Fibroblast of lung (primary cell): Measurements from ENCODE around the gene CIITA. TPM values are rescaled to one million over a fixed set of nuclear protein-coding genes. Genes with fewer than 3 reads are reported as not detected.

ENCODE experiments used
- DNase-seq, 2 donors: peaks; one replicate each; pipeline versions ENCODE4 v3.0.0 to v3.0.0-alpha.2; 2010; ENCODE audit warnings: low read depth in 2 of 2
- H2AFZ ChIP-seq: 2 replicates; pipeline ENCODE4 v1.5.1; 2012; ENCODE audit warnings: low read length, control low read depth, inconsistent platforms
- H3K27ac ChIP-seq: 2 replicates; pipeline ENCODE4 v1.5.1; 2011; ENCODE audit warnings: low read length, control low read depth; ENCODE audit not compliant: insufficient read depth
- H3K27me3 ChIP-seq: 2 replicates; pipeline ENCODE4 v1.5.1; 2011; ENCODE audit warnings: mild to moderate bottlenecking, low read length; ENCODE audit not compliant: control insufficient read depth, insufficient read depth
- H3K36me3 ChIP-seq: 2 replicates; pipeline ENCODE4 v1.5.1; 2011; ENCODE audit warnings: low read length; ENCODE audit not compliant: control insufficient read depth, insufficient read depth
- H3K4me1 ChIP-seq: 2 replicates; pipeline ENCODE4 v1.5.1; 2011; ENCODE audit warnings: low read length; ENCODE audit not compliant: control insufficient read depth, insufficient read depth; ENCODE audit errors: extremely low read depth
- H3K4me2 ChIP-seq: 2 replicates; pipeline ENCODE4 v1.5.1; 2011; ENCODE audit warnings: low read length, control low read depth; ENCODE audit not compliant: insufficient read depth; ENCODE audit errors: extremely low read depth
- H3K4me3 ChIP-seq, 4 experiments: fragments of 200-600 bp in 1 of 4; sonication (generic) in 1 of 4; replicated peaks in 1 of 4; 2 replicates each; pipeline ENCODE4 v1.5.1; 2011 to 2016; ENCODE audit warnings: low read length in 4 of 4, low read depth in 3 of 4, mild to moderate bottlenecking in 3 of 4, control low read depth in 2 of 4, inconsistent platforms in 1 of 4, mixed read lengths in 1 of 4; ENCODE audit not compliant: insufficient read depth in 1 of 4; ENCODE audit errors: control extremely low read depth in 1 of 4
- H3K79me2 ChIP-seq: 2 replicates; pipeline ENCODE4 v1.5.1; 2012; ENCODE audit warnings: mild to moderate bottlenecking, low read length, inconsistent platforms; ENCODE audit not compliant: control insufficient read depth, insufficient read depth
- H3K9ac ChIP-seq: 2 replicates; pipeline ENCODE4 v1.5.1; 2011; ENCODE audit warnings: mild to moderate bottlenecking, low read length, control low read depth; ENCODE audit not compliant: insufficient read depth
- H3K9me3 ChIP-seq: 2 replicates; pipeline ENCODE4 v1.5.1; 2012; ENCODE audit warnings: low read depth, low read length; ENCODE audit not compliant: control insufficient read depth, insufficient read depth
- H4K20me1 ChIP-seq: 2 replicates; pipeline ENCODE4 v1.5.1; 2011; ENCODE audit warnings: low read length; ENCODE audit not compliant: control insufficient read depth, insufficient read depth; ENCODE audit errors: extremely low read depth
- CTCF ChIP-seq, 2 donors: IDR thresholded peaks in 1 of 2; conservative IDR thresholded peaks in 1 of 2; 1 replicate in 1 of 2; 2 replicates in 1 of 2; pipeline ENCODE4 v1.5.1; 2011 to 2012; ENCODE audit warnings: low read length in 2 of 2, control low read depth in 1 of 2, inconsistent platforms in 1 of 2, low read depth in 1 of 2, mild to moderate bottlenecking in 1 of 2
- EZH2 ChIP-seq: IDR thresholded peaks from 2 replicates; pipeline ENCODE4 v1.5.1; 2012; ENCODE audit warnings: low read length, control low read depth, mild to moderate bottlenecking; ENCODE audit errors: missing control alignments
- polyA plus RNA-seq, 2 donors: library from polyadenylated mRNA; depleted of rRNA in 1 of 2; stranded (reverse) in 1 of 2; unstranded in 1 of 2; fragments of >200 nt; gene quantifications; 2 replicates each; pipeline ENCODE4 v1.2.1, GENCODE V29; 2011 to 2012; ENCODE audit warnings: missing spikeins in 1 of 2
- total RNA-seq: library from RNA; depleted of rRNA; stranded (reverse); fragments of >200 nt; gene quantifications from 2 replicates; pipeline ENCODE4 v1.2.1, GENCODE V29; 2014

Gene CIITA
- total and polyA plus RNA-seq, 2 donors (not counting 1 experiment from before 2014, with no cell fraction given): 0.27 to 0.66 TPM

GRCh38 chr16:10889855-10890254 is 12.9 kb downstream of the CIITA start:
- no peaks in the 10 kb centered on the region for H4K20me1 ChIP-seq

GRCh38 chr16:10892782-10893318 is 15.8 kb downstream of the CIITA start:
- H3K27me3 ChIP-seq: peaks cover 6% of the 10 kb centered on the region
- H3K9me3 ChIP-seq: no peaks in the 10 kb centered on the region
- no peak for DNase-seq
- H3K36me3 ChIP-seq: no peaks in the 10 kb centered on the region
- H3K4me1 ChIP-seq: no peaks in the 10 kb centered on the region
- no peak overlapping the region for H3K9ac ChIP-seq
- H4K20me1 ChIP-seq: no peaks in the 10 kb centered on the region
- no peak overlapping the region for H2AFZ ChIP-seq
- H3K4me3 ChIP-seq: no peak overlapping the region
- no peak overlapping the region for H3K27ac ChIP-seq
- H3K4me2 ChIP-seq: no peak overlapping the region
- TF ChIP-seq EZH2: no peak
- TF ChIP-seq CTCF (conservative IDR thresholded peaks at IDR 0.05 in 1 of 2, IDR thresholded peaks at IDR 0.05 in 1 of 2; ENCODE audit: low read depth in 1 of 2, low read length in 2 of 2): no peak
- no peaks in the 10 kb centered on the region for H3K79me2 ChIP-seq

More at GRCh38 chr16:10889855-10890254, 12.9 kb downstream of the CIITA start:
- Histone ChIP-seq H3K4me1 (no peaks in the 10 kb centered on the region), H3K79me2 (no peaks in the 10 kb centered on the region), H3K4me3 (no peak overlapping the region), H3K27me3 (peaks cover 8% of the 10 kb centered on the region), H2AFZ (no peak overlapping the region), H3K9ac (no peak overlapping the region), H3K27ac (no peak overlapping the region), H3K4me2 (no peak overlapping the region), H3K36me3 (no peaks in the 10 kb centered on the region), H3K9me3 (no peaks in the 10 kb centered on the region)
- no peak for TF ChIP-seq EZH2
- no peak for TF ChIP-seq CTCF (conservative IDR thresholded peaks at IDR 0.05 in 1 of 2, IDR thresholded peaks at IDR 0.05 in 1 of 2; ENCODE audit: low read depth in 1 of 2, low read length in 2 of 2)
- DNase-seq: no peak

GRCh38 chr16:10895053-10895946 is 18.3 kb downstream of the CIITA start:
- H3K27me3 ChIP-seq: no peaks in the 10 kb centered on the region
- H3K4me2 ChIP-seq: no peak overlapping the region
- no peaks in the 10 kb centered on the region for H3K79me2 ChIP-seq
- no peaks in the 10 kb centered on the region for H4K20me1 ChIP-seq
- H3K4me1 ChIP-seq: no peaks in the 10 kb centered on the region
- no peak overlapping the region for H3K4me3 ChIP-seq
- H3K27ac ChIP-seq: no peak overlapping the region
- H3K36me3 ChIP-seq: no peaks in the 10 kb centered on the region
- TF ChIP-seq EZH2 (no peak), CTCF (conservative IDR thresholded peaks at IDR 0.05 in 1 of 2, IDR thresholded peaks at IDR 0.05 in 1 of 2; ENCODE audit: low read depth in 1 of 2, low read length in 2 of 2) (no peak)
- H2AFZ ChIP-seq: no peak overlapping the region
- no peak overlapping the region for H3K9ac ChIP-seq
- no peaks in the 10 kb centered on the region for H3K9me3 ChIP-seq
- peak; percentile 32 to 33 for DNase-seq
